WERI-Rb-1 (cell line): Measurements from ENCODE around the gene CBLN3.
A peak's percentile ranks its signal among the peaks of the same experiment; 100 is the strongest.

Experiments
- DNase-seq: peaks from one replicate; pipeline ENCODE4 v3.0.0-alpha.2; 2020
- H3K27ac ChIP-seq: fragments of 250-450 bp; sonication (Bioruptor Pico); 2 replicates; pipeline ENCODE4 v1.5.1; 2020; ENCODE audit warnings: mild to moderate bottlenecking, moderate library complexity
- H3K27me3 ChIP-seq: fragments of 250-450 bp; sonication (Bioruptor Pico); 2 replicates; pipeline ENCODE4 v1.5.1; 2021; ENCODE audit warnings: mild to moderate bottlenecking, low read depth, moderate library complexity; ENCODE audit not compliant: insufficient read depth, severe bottlenecking
- H3K36me3 ChIP-seq: fragments of 250-450 bp; sonication (Bioruptor Pico); 2 replicates; pipeline ENCODE4 v1.5.1; 2020; ENCODE audit warnings: mild to moderate bottlenecking, moderate library complexity
- H3K4me3 ChIP-seq: 2 replicates; pipeline ENCODE4 v1.5.1; 2011; ENCODE audit warnings: low read depth, mild to moderate bottlenecking, control low read depth, low read length
- H3K9me3 ChIP-seq: fragments of 250-450 bp; sonication (Bioruptor Pico); 2 replicates; pipeline ENCODE4 v1.5.1; 2021; ENCODE audit warnings: mild to moderate bottlenecking, moderate library complexity; ENCODE audit not compliant: severe bottlenecking
- CTCF ChIP-seq: IDR thresholded peaks from 2 replicates; pipeline ENCODE4 v1.5.1; 2011; ENCODE audit warnings: low read depth, mild to moderate bottlenecking, control low read depth, inconsistent platforms, low read length

CBLN3 gene

GRCh38 chr14:24428628-24429394, 657 bp downstream of the CBLN3 start:
- TF ChIP-seq CTCF, result no peak
- DNase-seq, result no peak
- Histone ChIP-seq H3K27me3 (no peaks in the 10 kb centered on the region), H3K9me3 (no peaks in the 10 kb centered on the region), H3K27ac (peak overlapping the region; percentile 91), H3K4me3 (peak overlapping the region; percentile 56), H3K36me3 (peaks cover 17% of the 10 kb centered on the region)

- TF ChIP-seq CTCF, result no peak
- no peak for DNase-seq
Observed at GRCh38 chr14:24427537-24428508, 1.6 kb downstream of the CBLN3 start.

GRCh38 chr14:24426912-24427536, 2.4 kb downstream of the CBLN3 start:
- H3K9me3 ChIP-seq, result no peaks in the 10 kb centered on the region
- H3K4me3 ChIP-seq, result no peak overlapping the region
- TF ChIP-seq CTCF, result peak; percentile 30; the same call in 1 of the 2 replicates
- H3K27ac ChIP-seq, result 0 out of 2 replicates have a peak overlapping the region, but pooled peaks have one; percentile 16
- DNase-seq, result peak; percentile 66
- H3K36me3 ChIP-seq, result peaks cover 8% of the 10 kb centered on the region
- H3K27me3 ChIP-seq, result no peaks in the 10 kb centered on the region

More at GRCh38 chr14:24427537-24428508, 1.6 kb downstream of the CBLN3 start:
- no peak overlapping the region; the same call in 1 of the 2 replicates for H3K27ac ChIP-seq
- H3K36me3 ChIP-seq, result peaks cover 15% of the 10 kb centered on the region
- H3K27me3 ChIP-seq, result no peaks in the 10 kb centered on the region
- no peak overlapping the region for H3K4me3 ChIP-seq
- no peaks in the 10 kb centered on the region for H3K9me3 ChIP-seq

- no peak overlapping the region for H3K4me3 ChIP-seq
- H3K27ac ChIP-seq, result no peak overlapping the region
- TF ChIP-seq CTCF, result no peak
- DNase-seq, result no peak
- H3K36me3 ChIP-seq, result peaks cover 4% of the 10 kb centered on the region
- no peaks in the 10 kb centered on the region for H3K27me3 ChIP-seq
- no peaks in the 10 kb centered on the region for H3K9me3 ChIP-seq
Observed at GRCh38 chr14:24426150-24426911, 3.1 kb downstream of the CBLN3 start.

GRCh38 chr14:24425704-24426103, 3.8 kb downstream of the CBLN3 start:
- Histone ChIP-seq H3K27me3 (no peaks in the 10 kb centered on the region), H3K27ac (no peak overlapping the region), H3K9me3 (no peaks in the 10 kb centered on the region), H3K4me3 (no peak overlapping the region), H3K36me3 (no peaks in the 10 kb centered on the region)
- no peak for DNase-seq
- no peak for TF ChIP-seq CTCF
